Lower leg skin (tissue), 4 donors: ENCODE data around the gene EDEM2. TPM values are rescaled to one million over a fixed set of nuclear protein-coding genes. Genes with fewer than 3 reads are reported as not detected.

Source experiments
- DNase-seq, 2 donors: peaks; one replicate each; pipeline ENCODE4 v3.0.0-alpha.2; 2019; ENCODE audit warnings: low spot score in 2 of 2
- H3K4me3 ChIP-seq: fragments of 200-600 bp; sonication (generic); 2 replicates; pipeline ENCODE4 v1.5.1; 2017; ENCODE audit warnings: mild to moderate bottlenecking, low read depth; ENCODE audit not compliant: poor library complexity, severe bottlenecking
- POLR2A ChIP-seq, 2 donors: fragments of 450-650 bp; IDR thresholded peaks; one replicate each; pipeline ENCODE4 v1.6.1; 2016 to 2017; ENCODE audit warnings: antibody characterized with exemption in 2 of 2, mild to moderate bottlenecking in 1 of 2, moderate library complexity in 1 of 2
- WGBS, 2 donors: methylation state at CpG; one replicate each; pipeline ENCODE4 v1.1.5; 2018; 5-methylcytosine and 5-hydroxymethylcytosine counted together
- intact Hi-C: fragments of 100-400 bp; cut with DNase I; formaldehyde crosslinking; loops from one replicate; pipeline ENCODE4 v1.15.0; 2023; ENCODE audit warnings: low total_unique reads
- total RNA-seq, 4 donors: library from RNA; depleted of rRNA; stranded (reverse); fragments of >200 nt; gene quantifications; one replicate each; pipeline ENCODE4 v1.1.0, GENCODE V29; 2016
- TF ChIP-seq, protein P1 (sequence below), 3 donors: fragments of 450-650 bp; IDR thresholded peaks; one replicate each; pipeline ENCODE4 v1.5.1; 2016; ENCODE audit warnings: antibody characterized with exemption in 3 of 3, mild to moderate bottlenecking in 3 of 3, moderate library complexity in 2 of 3

EDEM2 gene
- total RNA-seq, 4 donors from 2014 or later: 8.8 to 18.7 (median 16.6) TPM

DNA sequence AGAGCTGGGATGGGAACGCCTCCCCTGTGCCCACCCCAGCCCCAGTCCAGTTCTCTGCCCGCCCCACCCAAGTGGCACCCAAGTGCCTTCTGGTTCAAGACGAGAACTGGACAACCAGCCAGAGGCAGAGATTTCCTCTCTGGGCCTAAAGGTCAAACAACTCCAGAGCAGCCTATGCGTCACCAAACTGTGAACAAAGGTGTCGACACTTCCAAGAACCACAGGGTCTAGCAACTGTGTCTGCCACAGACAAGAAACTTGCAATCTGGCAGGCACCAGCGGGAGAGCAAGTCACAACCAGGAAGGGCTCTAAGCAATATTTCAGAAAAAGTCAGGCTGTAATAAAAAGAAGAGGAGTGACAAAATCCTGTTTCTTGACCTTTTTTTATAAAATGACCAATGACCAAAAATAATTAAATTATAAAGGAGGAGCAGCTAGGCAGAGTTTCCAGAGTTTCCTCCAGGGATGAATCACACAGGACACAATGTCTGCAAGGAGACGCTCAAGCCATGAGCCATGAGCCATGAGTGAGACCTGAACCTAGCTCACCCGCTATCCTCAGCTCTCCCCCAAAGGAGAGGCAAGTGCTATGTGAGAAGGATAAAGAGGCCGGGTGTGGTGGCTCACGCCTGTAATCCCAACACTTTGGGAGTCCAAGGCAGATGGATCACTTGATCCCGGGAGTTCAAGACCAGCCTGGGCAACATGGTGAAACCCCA, 11.1 kb downstream of the EDEM2 start:
- intact Hi-C loops: no loop called here
- TF ChIP-seq POLR2A (IDR thresholded peaks at IDR 0.05): no peak
- TF ChIP-seq, protein P1, sequence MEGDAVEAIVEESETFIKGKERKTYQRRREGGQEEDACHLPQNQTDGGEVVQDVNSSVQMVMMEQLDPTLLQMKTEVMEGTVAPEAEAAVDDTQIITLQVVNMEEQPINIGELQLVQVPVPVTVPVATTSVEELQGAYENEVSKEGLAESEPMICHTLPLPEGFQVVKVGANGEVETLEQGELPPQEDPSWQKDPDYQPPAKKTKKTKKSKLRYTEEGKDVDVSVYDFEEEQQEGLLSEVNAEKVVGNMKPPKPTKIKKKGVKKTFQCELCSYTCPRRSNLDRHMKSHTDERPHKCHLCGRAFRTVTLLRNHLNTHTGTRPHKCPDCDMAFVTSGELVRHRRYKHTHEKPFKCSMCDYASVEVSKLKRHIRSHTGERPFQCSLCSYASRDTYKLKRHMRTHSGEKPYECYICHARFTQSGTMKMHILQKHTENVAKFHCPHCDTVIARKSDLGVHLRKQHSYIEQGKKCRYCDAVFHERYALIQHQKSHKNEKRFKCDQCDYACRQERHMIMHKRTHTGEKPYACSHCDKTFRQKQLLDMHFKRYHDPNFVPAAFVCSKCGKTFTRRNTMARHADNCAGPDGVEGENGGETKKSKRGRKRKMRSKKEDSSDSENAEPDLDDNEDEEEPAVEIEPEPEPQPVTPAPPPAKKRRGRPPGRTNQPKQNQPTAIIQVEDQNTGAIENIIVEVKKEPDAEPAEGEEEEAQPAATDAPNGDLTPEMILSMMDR (IDR thresholded peaks at IDR 0.05): no peak
- WGBS, 2 donors: 79 to 86% methylated on average over 11 of the region's 11 CpGs

DNA sequence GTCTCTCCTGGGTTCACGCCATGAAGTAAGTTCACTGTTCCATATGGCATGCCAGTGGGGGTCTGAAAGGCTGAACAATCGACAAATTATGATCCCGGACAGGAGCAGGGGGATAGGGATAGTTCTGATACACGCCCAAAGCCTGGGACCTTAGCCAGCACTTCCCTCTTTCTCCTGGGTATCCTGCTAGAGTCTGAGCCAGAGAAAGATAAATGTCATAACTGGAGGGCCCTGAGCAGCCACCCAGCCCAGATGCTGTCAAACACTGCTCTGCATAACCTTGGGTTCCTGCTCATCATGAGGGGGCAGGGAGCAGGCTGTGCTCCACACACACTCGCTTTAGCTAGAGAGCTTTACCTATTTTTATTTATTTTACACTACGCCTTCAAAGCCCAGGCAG, 12.3 kb downstream of the EDEM2 start:
- intact Hi-C loops: no loop called here
- WGBS, 2 donors: 67 to 73% methylated on average over 6 of the region's 6 CpGs
- no peak for TF ChIP-seq POLR2A (IDR thresholded peaks at IDR 0.05)
- TF ChIP-seq, protein P1 (IDR thresholded peaks at IDR 0.05): no peak
- H3K4me3 ChIP-seq: no peak overlapping the region
- DNase-seq: no peak

More for the DNA sequence above, 11.1 kb downstream of the EDEM2 start:
- no peak overlapping the region for H3K4me3 ChIP-seq
- DNase-seq: peak in 1 of 2 donors; percentile 68

DNA sequence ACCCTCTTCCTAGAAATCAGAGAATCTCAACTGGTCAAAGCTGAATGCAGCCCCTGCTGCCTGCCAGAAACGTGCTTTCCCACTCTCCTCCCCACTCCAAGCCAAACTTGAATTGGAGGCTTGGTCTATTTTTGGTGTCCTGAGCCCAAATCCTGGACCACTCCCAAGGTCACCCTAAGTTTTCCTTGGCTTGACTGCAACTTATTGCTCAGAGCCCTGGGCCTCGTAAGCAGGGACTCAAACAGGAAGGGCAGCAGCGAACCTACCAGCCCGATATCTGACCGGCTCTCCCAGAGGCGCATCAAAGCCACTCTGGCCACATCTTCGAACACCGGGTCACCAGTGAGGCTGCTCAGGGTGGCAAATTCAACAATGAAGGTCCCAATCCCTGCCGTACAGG, 12.7 kb downstream of the EDEM2 start:
- 78 to 85% methylated on average over 9 of the region's 9 CpGs for WGBS, 2 donors
- no peak overlapping the region for H3K4me3 ChIP-seq
- intact Hi-C loops: no loop called here
- no peak for DNase-seq
- TF ChIP-seq, protein P1 (IDR thresholded peaks at IDR 0.05): no peak
- TF ChIP-seq POLR2A (IDR thresholded peaks at IDR 0.05): no peak

DNA sequence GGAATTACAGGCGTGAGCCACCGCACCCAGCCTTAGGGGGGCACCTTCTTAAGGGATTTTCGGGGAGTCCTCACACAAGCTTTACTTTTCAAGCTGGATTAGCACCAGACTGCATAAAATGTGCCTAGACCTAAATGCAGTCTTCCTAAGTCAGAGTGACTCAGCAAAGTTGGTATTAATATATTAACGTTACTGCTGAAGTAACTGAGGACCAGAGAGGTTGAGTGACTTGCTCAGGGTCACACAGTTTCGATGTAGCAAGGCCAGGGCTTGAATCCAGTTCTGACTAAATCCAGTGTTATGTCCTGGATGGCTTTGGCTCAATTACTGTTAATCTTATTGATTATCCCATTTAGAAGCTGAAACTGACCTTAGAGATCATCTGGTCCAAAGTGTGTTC, 13.4 kb downstream of the EDEM2 start:
- DNase-seq: no peak
- 81 to 88% methylated on average over 5 of the region's 5 CpGs for WGBS, 2 donors
- TF ChIP-seq, protein P1 (IDR thresholded peaks at IDR 0.05): no peak
- no peak for TF ChIP-seq POLR2A (IDR thresholded peaks at IDR 0.05)
- intact Hi-C loops: no loop called here
- no peak overlapping the region for H3K4me3 ChIP-seq

DNA sequence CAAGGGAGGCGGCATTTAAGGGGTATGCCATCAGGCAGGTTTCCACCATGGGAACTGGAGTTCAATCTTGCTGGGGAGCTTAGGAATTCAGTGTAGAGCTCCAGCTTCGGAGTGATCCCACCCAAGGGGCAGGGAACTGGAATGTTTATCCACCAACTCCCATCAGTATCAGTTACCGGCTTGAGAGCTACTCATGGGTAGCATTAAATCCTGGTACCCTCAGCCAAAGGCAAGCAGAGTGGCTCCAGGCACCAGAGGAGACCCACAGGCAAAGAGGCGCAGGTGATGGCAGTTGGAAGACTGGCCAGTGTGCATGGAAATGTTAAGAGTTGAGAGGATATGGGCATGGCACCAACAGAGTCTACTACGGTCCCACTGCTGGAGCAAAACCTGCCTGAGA, 14.1 kb downstream of the EDEM2 start:
- H3K4me3 ChIP-seq: no peak overlapping the region
- intact Hi-C loops: no loop called here
- TF ChIP-seq, protein P1 (IDR thresholded peaks at IDR 0.05): no peak
- no peak for TF ChIP-seq POLR2A (IDR thresholded peaks at IDR 0.05)
- whole genome bisulfite sequencing, 2 donors: 84 to 95% methylated on average over 5 of the region's 5 CpGs
- DNase-seq: peak in 1 of 2 donors; percentile 26

DNA sequence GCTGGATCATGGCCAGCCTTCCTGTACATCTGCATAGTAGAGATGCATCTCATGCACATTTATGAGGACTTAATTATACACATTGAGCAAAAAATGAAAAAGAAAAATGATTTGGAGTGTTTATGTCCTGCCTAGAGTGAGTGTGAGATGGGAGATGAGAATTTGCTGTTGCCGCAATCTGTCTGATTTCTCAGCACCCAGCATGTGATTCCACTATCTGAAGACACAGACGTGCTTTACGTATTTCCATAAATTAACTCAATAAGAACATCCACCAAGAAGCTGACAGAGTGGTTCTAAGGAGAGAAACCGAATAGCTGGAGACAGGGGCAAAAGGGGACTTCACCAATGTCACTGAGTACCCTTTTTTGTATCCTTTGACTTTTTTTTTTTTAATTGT, 15.2 kb downstream of the EDEM2 start:
- 84 to 91% methylated on average over 4 of the region's 4 CpGs for WGBS, 2 donors
- intact Hi-C loops: no loop called here
- no peak for DNase-seq
- no peak overlapping the region for H3K4me3 ChIP-seq
- TF ChIP-seq, protein P1 (IDR thresholded peaks at IDR 0.05): no peak
- no peak for TF ChIP-seq POLR2A (IDR thresholded peaks at IDR 0.05)
